CD4-positive, alpha-beta T cell treated with Interleukin-15 for 4 hours (primary cell): ENCODE data around the gene MSANTD1.

Source experiments
- DNase-seq: peaks from one replicate; pipeline ENCODE4 v3.0.0-alpha.2; 2020; ENCODE audit warnings: low spot score

MSANTD1 gene

DNA sequence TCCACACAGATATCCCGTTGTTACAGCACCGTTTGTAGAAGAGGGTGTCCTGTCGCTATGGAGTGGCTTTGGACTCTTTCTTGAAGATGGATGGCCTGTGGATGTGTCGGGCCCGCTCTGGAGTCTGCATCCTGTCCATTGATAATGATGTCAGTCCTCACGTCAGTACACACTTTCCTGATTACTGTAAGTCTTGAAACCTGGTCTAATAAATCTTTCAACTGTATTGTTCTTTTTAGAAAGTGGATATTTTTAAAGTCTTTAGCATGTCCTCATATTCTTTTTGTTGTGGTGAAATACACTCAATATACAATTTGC lies 14.9 kb downstream of the MSANTD1 start:
- no peak for DNase-seq

DNA sequence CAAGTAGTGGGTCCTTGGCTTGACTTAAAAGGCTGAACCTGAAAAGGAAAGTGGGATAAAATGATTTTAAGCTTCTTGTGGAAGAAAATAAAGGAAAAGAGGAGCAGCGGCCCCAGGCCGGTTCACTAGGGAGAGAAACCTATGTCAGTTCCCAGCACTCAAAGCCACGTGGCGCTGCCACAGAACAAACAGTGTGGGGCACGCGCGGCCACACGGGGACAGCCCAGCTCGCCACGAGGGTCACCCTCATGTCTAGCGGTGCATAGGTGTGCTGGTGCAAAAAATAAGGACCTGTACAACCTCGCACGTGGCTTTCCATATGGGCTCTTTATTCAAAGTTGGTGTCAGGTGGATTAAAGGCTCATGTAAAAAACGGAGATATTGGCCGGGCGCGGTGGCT lies 17.1 kb downstream of the MSANTD1 start:
- no peak for DNase-seq

DNA sequence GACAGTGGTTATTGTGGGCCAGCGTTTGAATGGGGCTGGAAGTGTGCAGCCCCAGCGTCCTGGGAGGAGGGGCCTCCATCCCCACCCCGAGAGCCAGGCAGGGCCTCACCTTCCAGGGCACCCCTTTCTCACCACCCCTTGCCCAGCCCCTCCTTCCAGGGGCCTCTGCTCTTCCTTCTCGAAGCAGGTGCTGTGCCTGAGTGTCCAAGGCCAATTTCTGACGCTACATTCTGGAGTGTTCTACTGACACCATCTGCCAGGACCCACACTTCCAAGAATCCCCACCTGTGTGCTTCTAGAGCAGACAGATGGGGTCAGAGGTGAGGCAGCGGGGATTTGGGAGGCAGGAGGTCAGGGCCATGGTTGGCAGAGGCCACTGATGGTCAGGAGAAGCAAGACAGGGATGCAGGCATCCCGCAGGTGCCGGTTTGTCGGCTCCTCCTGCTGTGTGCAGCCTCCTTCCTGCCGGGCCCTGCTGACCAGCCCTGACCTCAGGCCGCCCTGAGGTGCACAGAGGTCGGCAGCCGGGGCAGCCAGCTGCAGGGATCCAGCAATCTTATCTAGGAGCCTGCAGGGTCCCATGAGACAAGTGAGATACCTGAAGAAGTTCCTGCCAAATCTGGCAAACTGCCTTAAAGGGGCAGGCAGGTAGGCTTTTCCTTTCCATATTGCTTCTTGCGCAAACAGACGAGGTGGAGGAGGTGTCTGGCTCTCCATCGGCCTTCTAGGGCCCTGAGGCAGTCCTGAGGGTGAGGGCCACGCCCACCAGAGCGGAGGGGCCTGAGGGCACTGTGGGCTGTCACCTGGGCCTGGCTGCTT lies 18.8 kb downstream of the MSANTD1 start:
- DNase-seq: no peak

DNA sequence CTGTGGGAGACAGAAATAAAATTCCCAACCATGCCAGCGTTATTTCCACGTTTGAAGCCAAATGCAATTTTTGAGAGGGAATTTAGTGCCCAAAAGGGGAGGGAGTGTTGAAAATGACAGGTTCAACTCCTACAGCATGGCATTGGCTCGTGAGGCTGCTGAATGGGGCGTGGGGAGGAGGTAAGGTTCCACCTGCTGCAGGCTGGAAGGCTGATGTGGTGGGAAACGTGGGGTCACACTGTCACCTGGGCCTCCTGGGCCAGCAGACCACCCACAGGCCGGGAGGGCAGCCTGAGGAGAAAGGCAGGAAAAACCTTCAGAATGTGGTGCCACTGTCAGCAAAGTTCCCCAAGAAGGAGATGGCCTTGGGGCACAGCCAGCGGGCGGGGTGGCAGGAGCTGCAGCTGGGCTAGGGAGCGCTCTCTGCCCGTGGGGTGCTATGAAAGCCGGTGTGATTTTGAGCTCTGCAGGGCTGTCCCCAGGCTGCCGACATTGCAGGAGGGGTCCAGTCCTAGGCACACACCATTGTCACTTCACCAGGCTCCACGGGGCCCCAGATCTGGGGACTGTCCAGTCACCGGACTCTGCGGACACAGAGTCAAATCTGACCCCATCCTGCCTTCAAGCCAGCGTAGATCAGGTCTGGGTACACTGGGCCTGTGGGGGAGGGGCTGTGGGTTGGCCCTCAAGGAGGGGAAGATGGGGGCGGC lies 19.6 kb downstream of the MSANTD1 start:
- no peak for DNase-seq

DNA sequence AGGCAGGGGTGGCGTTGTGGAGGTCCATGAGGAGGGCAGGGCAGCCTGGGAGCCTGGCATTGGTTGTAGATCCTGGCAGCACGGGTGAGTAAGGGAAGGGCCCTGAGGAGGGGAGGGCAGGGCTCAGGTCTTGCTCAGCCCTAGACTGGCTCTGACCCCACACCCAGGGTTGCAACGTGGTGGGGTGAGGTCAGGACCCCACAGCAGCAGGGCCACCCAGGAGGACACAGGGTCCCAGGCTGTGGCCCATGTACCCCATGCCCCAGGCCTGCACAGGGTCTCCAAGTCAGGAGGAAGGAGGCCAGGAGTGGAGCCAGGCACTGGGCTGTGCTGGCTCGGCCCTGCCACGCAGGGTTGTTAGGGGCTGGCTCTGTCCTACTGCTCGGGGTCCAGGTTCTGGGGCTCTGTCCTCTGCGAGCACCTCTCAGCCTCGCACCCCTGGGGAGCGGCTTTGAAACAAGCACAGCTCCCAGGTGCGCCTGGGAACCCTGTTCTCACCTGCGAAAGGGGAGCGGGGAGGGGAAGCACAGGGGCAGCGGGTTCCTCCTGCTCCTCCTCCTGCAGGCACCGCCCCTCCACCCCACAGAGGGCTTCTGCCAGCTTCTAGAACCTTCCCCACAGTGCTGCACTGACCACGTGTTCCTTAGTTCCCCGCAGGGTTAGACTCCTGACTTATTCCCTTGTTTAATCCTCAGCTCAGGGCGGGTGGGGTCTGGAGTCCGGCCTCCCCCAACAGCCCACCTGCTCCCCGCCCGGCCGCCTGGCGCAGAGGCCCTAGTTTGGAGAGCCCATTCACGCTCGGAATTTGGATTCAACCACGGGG lies 20.4 kb downstream of the MSANTD1 start:
- no peak for DNase-seq

DNA sequence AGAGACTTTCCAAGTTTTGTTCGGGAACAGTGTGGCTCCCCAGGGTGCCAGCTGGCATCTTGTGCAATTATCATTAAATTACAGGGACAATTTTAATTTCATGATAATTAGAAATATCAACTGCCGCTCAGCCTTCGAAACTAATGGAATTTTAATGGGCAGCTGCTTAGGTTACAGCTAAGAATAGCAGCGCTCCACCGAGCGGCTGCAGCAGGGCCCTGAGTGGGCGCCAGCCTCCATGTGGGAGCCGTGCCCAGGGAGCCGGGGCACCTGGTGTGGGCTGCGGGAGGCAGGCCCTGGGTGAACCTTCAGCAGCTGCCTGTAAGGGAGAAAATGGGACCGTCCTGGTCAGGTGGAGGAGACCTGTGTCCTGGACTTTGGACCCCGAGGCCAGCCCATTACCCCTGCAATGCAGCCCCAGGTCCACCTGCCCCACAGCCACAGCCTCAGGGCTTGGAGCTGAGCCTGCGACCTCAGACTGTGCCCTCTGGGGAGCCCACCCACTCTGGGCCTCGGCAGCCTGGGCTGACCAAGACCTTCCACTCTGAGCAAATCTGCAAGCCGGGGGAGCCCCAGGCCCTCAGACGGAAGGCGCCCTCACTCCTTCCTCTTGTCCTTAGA lies 21.1 kb downstream of the MSANTD1 start:
- no peak for DNase-seq

DNA sequence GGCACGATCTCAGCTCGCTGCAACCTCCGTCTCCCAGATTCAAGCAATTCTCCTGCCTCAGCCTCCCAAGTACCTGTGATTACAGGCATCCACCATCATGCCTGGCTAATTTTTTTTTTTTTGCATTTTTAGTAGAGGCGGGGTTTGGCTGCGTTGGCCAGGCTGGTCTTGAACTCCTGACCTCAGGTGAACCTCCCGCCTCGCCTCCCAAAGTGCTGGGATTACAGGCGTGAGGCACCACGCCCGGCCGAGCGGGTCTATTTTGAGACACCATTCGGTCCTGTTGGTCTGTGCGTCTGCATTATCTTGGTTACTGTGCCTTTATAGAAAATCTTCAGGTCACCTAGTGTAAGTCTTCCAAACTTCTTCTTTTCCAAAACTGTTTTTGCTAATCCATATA lies 22.2 kb downstream of the MSANTD1 start:
- DNase-seq: no peak

DNA sequence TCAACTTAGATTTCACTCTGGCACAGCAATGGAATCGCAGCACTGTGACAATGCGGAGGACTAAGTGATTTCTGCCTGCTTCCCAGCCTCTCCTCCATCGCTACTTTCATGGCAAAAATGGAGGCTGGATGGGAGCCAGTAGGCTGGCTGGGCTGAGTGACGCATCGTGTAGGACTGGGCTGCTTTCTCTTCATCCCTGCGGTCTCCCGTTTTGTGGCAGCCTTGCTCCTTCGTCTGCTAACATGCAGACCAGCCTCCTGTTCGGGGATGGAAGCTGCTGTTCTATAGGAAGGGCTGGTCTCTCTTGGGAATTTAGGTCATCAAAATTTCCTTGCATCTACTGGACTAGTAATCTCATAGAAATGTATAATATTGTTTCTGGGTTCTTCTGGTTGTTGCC lies 28.0 kb downstream of the MSANTD1 start:
- DNase-seq: no peak

DNA sequence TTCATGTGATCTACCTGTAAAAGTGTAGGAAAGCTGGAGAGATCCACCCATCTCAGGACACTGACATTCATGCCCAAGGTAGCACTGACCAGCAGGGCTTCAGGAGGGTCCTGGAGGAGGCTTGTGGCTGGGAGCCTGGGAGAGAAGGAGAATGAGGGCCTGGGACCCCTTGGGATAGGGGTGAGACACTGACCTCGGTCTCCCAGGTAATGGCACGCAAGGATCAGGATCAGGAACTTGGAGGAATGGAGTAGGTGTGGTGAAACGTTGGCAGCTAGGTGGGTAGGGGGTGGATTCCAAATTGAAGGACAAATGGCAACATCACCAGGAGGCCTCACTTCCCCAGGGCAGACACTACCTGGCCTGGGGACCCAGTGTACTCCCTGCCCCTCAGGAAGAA lies 31.5 kb downstream of the MSANTD1 start:
- DNase-seq: no peak

DNA sequence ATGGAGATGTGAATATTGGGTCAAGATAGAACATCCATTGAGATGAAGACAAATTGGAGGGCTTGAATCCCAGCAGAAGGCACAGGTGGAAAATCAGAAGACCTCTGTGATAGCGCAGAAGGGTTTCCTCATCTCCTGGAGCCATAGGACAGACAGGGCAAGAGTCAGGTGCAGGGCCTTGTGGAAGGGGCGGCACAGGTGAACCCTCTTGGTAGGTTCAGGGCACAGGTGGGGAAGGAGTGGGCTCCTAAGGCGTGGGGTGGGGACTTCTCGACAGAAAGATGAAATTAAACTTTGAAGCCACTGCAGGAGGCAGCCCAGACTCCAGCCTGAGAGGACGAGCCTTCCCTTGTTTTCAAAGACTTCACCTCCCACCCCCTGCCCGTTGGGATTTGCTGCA lies 34.5 kb downstream of the MSANTD1 start:
- DNase-seq: no peak

DNA sequence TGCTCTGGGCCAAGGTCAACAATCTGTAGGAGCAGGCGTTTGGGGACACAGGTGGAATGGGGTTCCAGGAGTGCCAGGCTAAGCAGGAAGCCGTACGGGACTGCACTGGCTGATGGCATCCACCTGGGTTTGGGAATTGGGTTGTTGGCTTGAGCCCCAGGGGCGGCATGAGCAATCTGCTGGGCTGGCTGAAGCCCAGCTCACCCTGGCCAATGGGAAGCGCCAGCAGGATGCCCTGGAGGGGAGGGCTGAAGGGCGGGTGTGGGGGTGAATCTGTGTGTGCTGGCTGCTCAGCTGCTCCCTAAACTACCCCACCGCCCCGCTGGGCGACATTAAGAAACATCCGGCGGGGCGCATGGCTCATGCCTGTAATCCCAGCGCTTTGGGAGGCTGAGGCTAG lies 35.0 kb downstream of the MSANTD1 start:
- no peak for DNase-seq

DNA sequence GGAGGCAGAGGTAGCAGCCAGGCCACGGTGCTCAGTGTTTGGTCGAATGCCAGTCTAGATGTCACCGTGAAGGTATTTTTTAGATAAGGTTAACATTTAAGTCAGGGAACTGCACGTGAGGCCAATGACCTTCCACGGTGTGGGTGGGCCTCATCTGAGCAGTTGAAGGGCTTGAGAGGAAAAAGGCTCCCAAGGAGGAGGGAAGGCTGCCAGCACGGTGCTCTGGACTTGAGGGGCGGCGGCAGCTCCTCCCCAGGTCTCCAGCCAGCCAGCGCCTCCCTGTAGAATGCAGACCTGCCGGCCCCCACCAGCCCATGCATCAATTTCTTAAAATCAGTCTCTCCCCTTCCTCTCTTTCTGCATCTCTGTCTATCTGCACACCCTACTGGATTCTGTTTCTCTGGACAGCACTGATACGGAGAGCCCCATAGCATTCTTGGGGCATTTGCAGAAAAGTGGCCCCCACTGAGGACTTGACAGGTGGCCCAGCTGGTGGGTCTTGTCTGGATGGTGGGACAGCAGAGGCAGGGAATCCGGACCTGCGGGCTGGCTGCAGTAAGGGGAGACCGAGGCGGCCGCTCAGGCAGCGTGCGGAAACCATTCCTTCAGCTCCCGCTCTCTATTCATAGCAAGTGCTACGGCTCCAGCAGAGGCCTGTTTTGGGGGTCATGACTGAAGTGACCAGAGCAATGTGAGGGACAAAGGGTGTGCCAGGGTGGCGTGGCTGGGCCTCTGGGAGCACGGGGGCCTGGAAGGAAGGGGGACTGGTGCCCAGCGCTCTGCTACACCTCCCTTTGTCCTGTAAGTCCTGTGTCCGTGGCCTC lies 36.0 kb downstream of the MSANTD1 start:
- DNase-seq: no peak

DNA sequence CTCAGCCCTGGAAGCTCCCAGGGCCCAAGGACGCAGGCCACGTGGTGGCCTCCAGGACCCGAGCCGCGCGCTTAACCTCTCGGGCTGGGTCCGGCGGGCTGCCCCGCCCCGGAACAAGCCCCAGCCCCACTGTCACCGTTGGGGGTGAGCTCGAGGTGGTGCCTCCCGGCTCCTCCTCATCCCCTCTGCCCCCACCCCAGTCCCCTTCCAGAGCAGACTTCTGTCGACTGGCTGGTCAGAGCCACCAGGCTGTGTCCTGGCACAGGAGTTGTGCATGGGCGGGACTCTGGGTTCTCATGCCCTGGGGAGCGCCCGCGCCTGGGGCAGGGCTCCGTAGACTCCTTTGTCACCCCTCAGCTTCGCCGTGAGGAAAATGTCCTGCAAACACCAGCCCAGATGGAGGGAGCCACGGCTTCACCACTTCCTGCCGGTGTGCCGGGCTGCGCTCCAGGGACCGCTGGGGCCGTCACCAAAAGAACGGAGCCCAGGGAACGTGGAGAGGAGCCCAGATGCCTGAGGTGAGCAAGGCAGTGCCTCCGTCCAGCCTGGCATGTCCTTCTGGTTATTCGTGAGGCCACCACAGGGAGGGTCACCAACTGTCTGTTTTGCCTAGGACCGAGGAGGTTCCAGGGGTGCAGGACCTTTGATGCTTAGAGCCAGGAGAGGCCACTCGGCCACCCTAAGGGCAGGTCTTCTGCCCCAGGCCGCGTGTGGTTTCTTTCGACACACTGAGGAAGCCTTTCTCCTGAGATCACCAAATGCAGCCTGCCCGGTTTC lies 36.8 kb downstream of the MSANTD1 start:
- DNase-seq: no peak

DNA sequence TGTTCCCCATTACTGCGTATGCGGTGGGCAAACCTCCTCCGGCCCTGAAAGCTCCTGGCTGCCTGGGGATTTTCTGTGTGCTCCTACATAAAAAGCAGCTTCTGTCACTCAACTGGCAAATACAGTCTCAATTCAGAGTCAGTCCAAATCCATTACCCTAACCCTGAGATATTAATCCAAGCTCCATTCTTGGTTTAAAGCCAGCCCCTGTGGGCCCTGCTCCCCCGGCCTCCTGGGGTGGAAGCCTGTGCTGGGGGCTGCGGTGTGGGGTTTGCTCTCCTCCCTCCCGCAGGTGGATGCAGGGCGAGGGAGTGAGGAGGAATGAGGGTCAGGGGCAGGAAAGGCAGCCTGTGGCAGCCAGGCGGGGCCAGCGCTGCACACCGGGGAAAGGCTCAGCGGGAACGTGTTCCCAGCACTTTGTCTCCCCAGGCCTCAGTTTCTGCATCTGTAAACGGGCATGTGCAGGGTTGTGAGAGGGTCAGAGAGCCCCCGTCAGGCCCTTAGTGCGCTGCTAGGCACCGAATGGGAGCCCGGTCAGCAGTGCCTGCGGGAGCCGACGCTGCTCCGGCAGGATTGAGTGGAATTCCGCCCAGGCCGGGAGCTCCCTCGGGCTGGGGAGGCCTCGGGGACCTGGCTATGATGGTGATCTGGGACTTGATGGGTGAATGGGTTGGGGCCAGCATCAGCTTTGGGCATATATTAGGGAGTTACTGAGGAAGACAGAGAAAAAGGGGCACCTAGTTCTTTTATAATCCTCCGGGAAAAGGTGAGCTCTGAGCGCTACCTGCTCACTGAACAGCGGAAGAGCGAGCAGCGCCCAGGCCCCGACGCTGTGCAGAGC lies 37.6 kb downstream of the MSANTD1 start:
- DNase-seq: no peak

DNA sequence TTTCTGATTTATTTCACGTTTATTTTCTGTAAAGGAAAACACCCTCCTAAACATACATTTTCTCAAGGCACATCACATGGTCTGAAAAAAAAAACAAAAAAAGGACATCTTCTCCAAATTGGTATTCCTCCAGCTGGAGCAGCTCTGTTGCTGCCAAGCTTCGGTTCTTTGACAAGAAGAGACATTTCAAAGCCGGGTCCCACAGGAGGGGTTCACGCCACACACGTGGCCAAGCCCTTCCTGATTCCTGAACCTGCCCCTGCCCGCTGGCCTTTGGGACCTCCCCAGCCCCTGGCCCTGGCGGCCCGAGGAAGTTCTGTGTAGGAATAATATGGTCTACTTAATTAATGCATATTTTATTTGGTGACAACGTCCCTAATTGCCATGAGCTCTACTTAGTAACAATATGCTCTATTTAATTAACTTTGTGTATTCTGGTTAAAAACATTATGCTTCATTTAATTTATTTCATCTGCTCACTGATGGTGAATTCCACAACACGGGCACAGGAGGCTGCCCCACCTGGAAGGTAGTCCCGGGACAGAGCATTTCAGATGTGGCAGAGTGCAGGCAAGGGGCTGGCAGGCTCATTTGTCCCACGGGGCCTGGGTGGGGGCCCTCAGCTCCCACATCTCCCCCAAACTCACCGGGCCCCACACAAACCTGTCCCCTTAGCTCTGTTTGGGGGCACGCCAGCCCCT lies 38.5 kb downstream of the MSANTD1 start:
- DNase-seq: no peak

DNA sequence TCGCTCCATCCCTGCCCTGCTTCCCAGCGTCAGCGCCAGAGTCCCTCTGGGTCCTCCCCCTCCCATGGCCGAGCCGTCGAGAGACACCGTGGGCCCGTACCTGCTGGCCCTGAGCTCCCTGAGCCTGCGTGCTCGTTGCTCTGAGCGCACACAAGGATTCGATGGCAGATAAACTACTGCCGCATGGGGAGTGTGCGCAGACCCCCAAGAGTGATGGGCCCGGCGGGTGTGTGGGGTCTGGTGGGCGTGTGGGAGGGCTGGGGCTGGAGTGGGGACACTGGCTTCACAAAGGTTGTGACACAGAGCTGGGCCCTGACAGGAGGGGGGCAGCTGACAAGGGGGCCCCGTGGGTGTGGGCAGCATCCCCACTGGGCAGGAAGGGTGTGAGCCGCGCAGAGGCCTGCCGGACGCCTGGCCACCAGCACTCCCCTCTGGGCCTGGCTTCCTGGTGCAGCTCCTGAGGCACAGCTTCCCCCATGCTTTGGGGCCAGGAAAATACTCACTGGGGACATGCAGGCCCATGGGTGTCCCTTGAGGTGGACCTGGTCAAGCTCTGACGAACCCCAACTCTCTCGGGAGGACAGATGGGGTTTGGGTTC lies 39.1 kb downstream of the MSANTD1 start:
- no peak for DNase-seq

DNA sequence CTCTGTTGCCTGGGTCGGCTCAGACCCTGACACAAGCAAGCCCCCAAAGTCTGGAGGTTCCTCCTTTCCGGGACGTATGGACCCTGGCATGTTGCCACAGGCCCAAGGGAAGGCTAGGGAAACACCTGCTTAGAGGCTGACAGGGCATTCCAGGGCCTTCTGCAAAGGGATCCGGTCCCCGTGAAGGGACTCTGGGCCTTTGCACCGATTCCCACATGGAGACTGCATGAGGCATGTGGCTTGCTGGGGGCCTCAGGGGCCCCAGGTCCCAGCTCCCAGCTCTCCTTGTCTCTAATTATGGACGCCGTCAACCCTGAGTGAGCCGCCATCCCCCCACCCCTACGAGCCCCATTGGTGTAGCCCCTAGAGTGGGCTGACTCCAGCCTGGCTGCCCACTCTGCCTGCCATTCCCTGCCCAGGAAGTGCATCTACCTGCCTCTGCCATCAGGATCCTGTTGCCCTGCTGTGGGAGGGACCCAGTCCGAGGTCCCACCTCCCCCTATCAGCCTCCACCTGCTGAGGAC lies 39.7 kb downstream of the MSANTD1 start:
- no peak for DNase-seq

DNA sequence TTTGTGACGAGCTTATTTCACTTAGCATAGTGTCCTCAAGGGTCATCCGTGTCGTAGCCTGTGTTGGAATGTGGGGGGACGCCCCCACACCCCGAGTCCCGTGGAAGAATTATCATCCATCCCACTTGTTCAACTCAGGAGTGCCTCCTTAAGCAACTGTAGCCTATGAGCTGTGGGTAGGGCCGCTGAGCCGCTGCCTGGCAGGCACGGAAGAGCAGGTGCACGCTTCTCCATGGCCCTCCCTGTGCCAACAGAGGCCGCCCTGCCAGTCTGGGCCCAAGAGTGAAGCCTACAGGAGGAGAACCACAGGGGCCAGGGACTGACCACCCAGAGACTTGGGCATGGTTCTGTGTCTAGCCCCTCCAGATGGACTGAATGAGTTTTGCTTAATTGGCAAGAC lies 41.5 kb downstream of the MSANTD1 start:
- DNase-seq: no peak

DNA sequence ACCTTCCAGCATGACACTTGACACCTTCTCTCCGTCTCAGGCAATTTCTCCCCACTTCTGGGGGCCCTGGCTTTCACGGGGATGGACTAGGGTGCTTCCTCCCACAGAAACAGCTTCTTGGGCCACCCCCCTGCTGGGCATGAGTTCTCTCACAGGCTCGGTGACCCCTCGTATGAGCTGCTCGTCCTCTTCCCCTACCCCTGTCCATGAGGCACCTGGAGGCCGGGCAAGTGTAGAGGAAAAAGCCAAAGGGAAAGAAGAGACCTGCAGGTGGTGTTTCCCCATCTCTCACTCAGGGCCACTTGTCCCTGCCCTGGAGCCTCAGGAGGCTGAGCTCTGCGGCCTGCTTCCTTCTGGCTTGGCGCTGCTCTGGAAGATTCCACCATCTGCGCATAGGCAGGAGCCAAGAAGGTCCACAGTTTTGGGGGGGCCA lies 41.9 kb downstream of the MSANTD1 start:
- no peak for DNase-seq
